Adrenal gland (tissue), 12 donors: Measurements from ENCODE around the gene AMPD1. TPM values are rescaled to one million over a fixed set of nuclear protein-coding genes. Genes with fewer than 3 reads are reported as not detected.
A peak's percentile ranks its signal among the peaks of the same experiment; 100 is the strongest.

Source experiments
- DNase-seq, 7 donors: peaks; one replicate each; pipeline ENCODE4 v3.0.0-alpha.2; 2019 to 2020
- H3K27ac ChIP-seq, 5 donors: fragments of 200-600 bp; sonication (generic) in 4 of 5; 1 replicate in 3 of 5; 2 replicates in 2 of 5; pipeline versions ENCODE4 v1.5.1 to v1.8.0; 2016 to 2020; ENCODE audit warnings: mild to moderate bottlenecking in 1 of 5
- H3K27me3 ChIP-seq: fragments of 200-600 bp; 2 replicates; pipeline ENCODE4 v1.8.0; 2021
- H3K36me3 ChIP-seq, 2 donors: fragments of 200-600 bp; replicated peaks in 1 of 2; 1 replicate in 1 of 2; 2 replicates in 1 of 2; pipeline versions ENCODE4 v1.5.1 to v1.8.0; 2018 to 2022
- H3K4me1 ChIP-seq, 2 donors: fragments of 200-600 bp; replicated peaks in 1 of 2; 1 replicate in 1 of 2; 2 replicates in 1 of 2; pipeline versions ENCODE4 v1.5.1 to v1.8.0; 2018 to 2021
- H3K4me3 ChIP-seq, 4 donors: fragments of 200-600 bp; sonication (generic) in 3 of 4; one replicate each; pipeline ENCODE4 v1.5.1; 2016 to 2018
- H3K9me3 ChIP-seq, 3 donors: fragments of 200-600 bp; sonication (generic) in 1 of 3; replicated peaks in 1 of 3; 1 replicate in 2 of 3; 2 replicates in 1 of 3; pipeline versions ENCODE4 v1.5.1 to v1.8.0; 2016 to 2021
- CTCF ChIP-seq, 6 experiments: fragments of 450-650 bp in 4 of 6; fragments of 200-600 bp in 2 of 6; sonication (generic) in 1 of 6; IDR thresholded peaks; 1 replicate in 5 of 6; 2 replicates in 1 of 6; pipeline versions ENCODE4 v1.5.1 to v1.8.0; 2016 to 2021; ENCODE audit warnings: antibody characterized with exemption in 6 of 6, mild to moderate bottlenecking in 2 of 6, moderate library complexity in 1 of 6
- POLR2A ChIP-seq, 2 donors: fragments of 450-650 bp; IDR thresholded peaks; one replicate each; pipeline ENCODE4 v1.6.1; 2017; ENCODE audit warnings: antibody characterized with exemption in 2 of 2, mild to moderate bottlenecking in 2 of 2, moderate library complexity in 1 of 2
- WGBS, 4 donors: extraction: QIAGEN DNeasy Blood & Tissue Kit in 2 of 4; methylation state at CpG; one replicate each; pipeline versions ENCODE4 v1.1.5 to v1.1.7; 2013 to 2017; 5-methylcytosine and 5-hydroxymethylcytosine counted together
- intact Hi-C, 2 donors: fragments of 100-400 bp; cut with DNase I; formaldehyde crosslinking; loops; one replicate each; pipeline versions ENCODE4 v1.14.1 to v1.15.0; 2022 to 2023
- polyA plus RNA-seq, 3 donors: library from polyadenylated mRNA; stranded (reverse); fragments of 200-250 nt in 2 of 3; fragments of 350-450 nt in 1 of 3; fragmentation: Illumina TruSeq in 1 of 3; extraction: RNeasy Lipid Tissue Mini Kit (QIAGEN cat#74804) in 1 of 3; gene quantifications; one replicate each; pipeline ENCODE4 v1.2.3, GENCODE V29; 2013 to 2014
- total RNA-seq, 9 donors: library from RNA; depleted of rRNA in 4 of 9; stranded (reverse); fragments of >200 nt in 4 of 9; fragments of 120-200 nt in 1 of 9; fragmentation: NEBNext Ultra II Directional in 1 of 9; extraction: Animal tissue kit (Norgen Biotek cat#: 25700) in 1 of 9; gene quantifications; one replicate each; pipeline versions ENCODE4 v1.1.0 to v1.2.4, GENCODE V29; 2013 to 2023
- donor health status: healthy with polysubstance abuse.
- donor health status: Bipolar disorder and iron deficiency.
- donor health status: DM: yes; HTN: yes; CAD: no.
- donor health status: DM: no; HTN: no; CAD: no.
- donor health status: DM: no; HTN: no; CAD: no.
- donor health status: DM: yes; HTN: yes; CAD: no.

Gene AMPD1
- total and polyA plus RNA-seq, 12 donors: 0.24 to 0.29 TPM; not detected in 10

DNA sequence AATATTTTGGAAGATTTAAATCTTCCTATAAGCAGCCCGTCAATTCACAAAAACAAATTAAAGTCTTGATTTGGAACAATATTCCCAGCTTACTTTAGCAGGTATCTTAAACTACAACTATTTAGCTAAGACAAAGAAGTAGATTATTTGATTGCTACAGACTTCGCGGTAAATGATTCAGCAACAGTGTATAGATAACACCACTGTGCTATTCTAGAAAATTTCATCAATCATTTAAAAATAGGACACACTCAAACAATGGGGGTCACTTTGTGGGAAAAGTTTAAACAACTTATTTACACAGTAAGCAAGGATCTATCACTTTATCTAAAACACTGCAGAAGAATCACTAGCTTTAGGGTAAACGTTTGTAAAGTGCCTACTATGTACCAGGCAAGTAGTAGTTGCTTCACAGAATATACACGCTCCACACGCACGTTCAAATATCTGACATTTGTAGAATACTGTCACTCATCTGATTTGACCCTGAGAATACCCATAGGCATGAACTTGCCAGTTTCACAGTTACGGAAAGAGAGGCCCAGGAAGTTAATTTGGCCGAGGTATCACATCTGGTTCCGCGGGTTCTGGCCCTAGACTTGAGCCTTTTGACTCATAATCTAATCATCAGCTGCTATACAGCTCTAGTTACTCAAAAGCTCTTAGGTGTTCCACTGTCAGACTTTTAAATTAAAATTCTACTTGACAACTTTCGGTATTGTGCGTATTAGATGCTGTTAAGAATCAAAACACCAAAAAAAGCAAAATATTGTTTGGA lies 26.4 kb downstream of the AMPD1 start:
- H3K4me1 ChIP-seq: peaks cover 5 to 7% of the 10 kb centered on the region in 2 donors
- peak overlapping the region in 3 of 5 donors; percentile 54 to 90 (median 75) for H3K27ac ChIP-seq
- H3K9me3 ChIP-seq: no peaks in the 10 kb centered on the region
- TF ChIP-seq POLR2A (IDR thresholded peaks at IDR 0.05) (no peak), CTCF (IDR thresholded peaks at IDR 0.05) (no peak)
- H3K36me3 ChIP-seq: no peaks in the 10 kb centered on the region
- WGBS, 4 donors: 32 to 40% (median 34%) methylated on average over 13 of the region's 13 CpGs
- DNase-seq: peak in 4 of 7 donors; percentile 11 to 27 (median 20)
- intact Hi-C loops: no loop called here
- peak overlapping the region in 3 of 4 donors; percentile 5 to 62 (median 54) for H3K4me3 ChIP-seq
- H3K27me3 ChIP-seq: no peaks in the 10 kb centered on the region

DNA sequence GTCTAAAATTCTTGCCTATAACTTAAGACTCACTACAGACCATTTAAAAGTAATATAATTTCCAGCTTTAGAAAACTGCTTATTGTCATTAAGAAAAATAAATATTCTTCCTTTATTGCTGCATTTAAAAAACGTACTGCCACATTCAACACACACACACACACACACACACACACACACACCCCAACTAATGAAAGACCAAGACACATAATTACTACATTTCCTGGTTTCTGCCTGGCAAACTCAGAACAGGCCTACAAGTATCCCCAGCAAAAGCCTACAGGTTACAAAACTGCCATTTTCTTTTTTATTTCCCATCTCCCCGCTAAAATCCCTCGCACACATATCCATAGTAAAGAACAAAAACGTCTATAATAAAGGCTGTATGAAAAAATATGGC lies 27.0 kb downstream of the AMPD1 start:
- H3K4me1 ChIP-seq: peaks cover 5 to 7% of the 10 kb centered on the region in 2 donors
- no peaks in the 10 kb centered on the region for H3K9me3 ChIP-seq
- TF ChIP-seq CTCF (IDR thresholded peaks at IDR 0.05) (no peak), POLR2A (IDR thresholded peaks at IDR 0.05) (no peak)
- H3K27ac ChIP-seq: no peak overlapping the region
- no peaks in the 10 kb centered on the region for H3K27me3 ChIP-seq
- peak overlapping the region in 1 of 4 donors; percentile 62 for H3K4me3 ChIP-seq
- no peak for DNase-seq
- no peaks in the 10 kb centered on the region for H3K36me3 ChIP-seq
- intact Hi-C loops: no loop called here
- 77 to 91% (median 87%) methylated on average over 4 of the region's 4 CpGs for WGBS, 4 donors

DNA sequence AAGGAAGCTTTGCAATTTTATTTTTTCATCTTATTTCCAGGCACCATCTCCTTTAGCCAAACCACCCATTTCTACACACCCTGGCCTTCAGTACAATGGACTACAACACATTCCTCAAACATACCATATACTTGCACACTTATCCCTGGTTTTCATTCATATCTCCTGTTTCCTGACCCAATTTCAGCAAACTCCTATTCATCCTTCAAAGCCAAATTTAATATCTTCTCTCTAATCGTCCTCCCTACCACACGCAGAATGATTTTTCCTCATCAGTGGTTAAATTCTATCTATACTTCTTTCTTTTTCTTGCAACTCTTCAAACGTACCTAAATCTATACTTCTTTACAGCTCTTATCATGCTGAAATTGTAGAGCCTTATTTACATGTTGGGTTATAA lies 28.4 kb downstream of the AMPD1 start:
- Histone ChIP-seq H3K27me3 (no peaks in the 10 kb centered on the region), H3K4me3 (no peak overlapping the region), H3K4me1 (peaks cover 5 to 7% of the 10 kb centered on the region in 2 donors), H3K27ac (no peak overlapping the region), H3K9me3 (no peaks in the 10 kb centered on the region), H3K36me3 (no peaks in the 10 kb centered on the region)
- WGBS, 4 donors: 81 to 88% (median 85%) methylated on average over 3 of the region's 3 CpGs
- DNase-seq: no peak
- intact Hi-C loops: no loop called here
- TF ChIP-seq POLR2A (IDR thresholded peaks at IDR 0.05): no peak
- TF ChIP-seq CTCF (IDR thresholded peaks at IDR 0.05): no peak

DNA sequence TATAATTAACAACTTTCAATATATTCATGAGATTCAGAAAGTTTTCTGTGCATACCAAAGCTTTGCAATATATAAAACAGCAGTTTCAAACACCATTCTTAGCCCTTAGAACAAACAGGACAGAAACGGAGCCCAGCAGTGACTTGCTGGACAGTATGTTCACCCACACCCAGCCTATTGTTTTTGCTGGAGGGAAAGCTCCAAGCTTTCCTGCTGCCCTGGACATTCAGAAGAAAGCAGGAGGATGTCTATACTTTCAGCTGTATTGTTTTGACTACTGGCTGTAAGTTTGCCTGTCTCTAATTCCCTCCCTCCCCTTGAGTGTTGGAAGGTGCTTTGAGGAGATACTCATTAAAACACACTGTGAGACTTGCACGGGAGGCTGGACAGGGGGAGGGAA lies 35.1 kb downstream of the AMPD1 start:
- TF ChIP-seq POLR2A (IDR thresholded peaks at IDR 0.05): no peak
- no peak for TF ChIP-seq CTCF (IDR thresholded peaks at IDR 0.05)
- Histone ChIP-seq H3K27ac (no peak overlapping the region), H3K4me1 (no peaks in the 10 kb centered on the region), H3K9me3 (no peaks in the 10 kb centered on the region), H3K27me3 (no peaks in the 10 kb centered on the region), H3K4me3 (no peak overlapping the region), H3K36me3 (no peaks in the 10 kb centered on the region)
- intact Hi-C loops: no loop called here
- WGBS, 4 donors: 34 to 52% (median 48%) methylated on average over 2 of the region's 2 CpGs
- no peak for DNase-seq
